IMR-90 (cell line): ENCODE measurements around the gene SMIM14. TPM values are rescaled to one million over a fixed set of nuclear protein-coding genes. Genes with fewer than 3 reads are reported as not detected.

Experiments used
- ATAC-seq: fragments of 200-7000 bp; cut with Tn5 transposase; 2 replicates; pipeline ENCODE4 v1.9.1; 2020; ENCODE audit warnings: low read depth, mild to moderate bottlenecking, moderate library complexity
- BruUV-seq: library from RNA; stranded (reverse); fragments of 400-500 nt; replicated peaks from 2 replicates; lab custom pipeline; 2021; lab: Mats Ljungman, UMichigan
- CTCF ChIA-PET: fragments of 300-600 bp; formaldehyde crosslinking; extraction: SDS; loops from one replicate; lab custom pipeline; 2021; ENCODE audit warnings: antibody characterized with exemption; lab: Yijun Ruan, JAX
- POLR2A ChIA-PET: fragments of 300-600 bp; sonication (Branson Sonifier 250); formaldehyde crosslinking; loops from one replicate; lab custom pipeline; 2022; ENCODE audit warnings: antibody characterized with exemption; ENCODE audit not compliant: unreplicated experiment; lab: Charles Lee
- DNase-seq: peaks from one replicate; pipeline ENCODE4 v3.0.0; 2013
- H2AFZ ChIP-seq: replicated peaks from 2 replicates; pipeline ENCODE3; 2013; ENCODE audit warnings: low read length, mild to moderate bottlenecking; ENCODE audit not compliant: poor library complexity
- H2AK5ac ChIP-seq: 2 replicates; pipeline ENCODE4 v1.6.1; 2013; ENCODE audit warnings: low read depth, low read length, inconsistent platforms
- H2AK9ac ChIP-seq: replicated peaks from 2 replicates; pipeline ENCODE3; 2013; ENCODE audit warnings: mild to moderate bottlenecking, low read depth, low read length, moderate library complexity; ENCODE audit not compliant: poor library complexity
- H2BK120ac ChIP-seq: 2 replicates; pipeline ENCODE4 v1.6.1; 2013; ENCODE audit warnings: low read depth, low read length, inconsistent platforms
- H2BK15ac ChIP-seq: 3 replicates; pipeline ENCODE4 v1.6.1; 2013; ENCODE audit warnings: low read depth, low read length, inconsistent platforms
- H2BK20ac ChIP-seq: 2 replicates; pipeline ENCODE4 v1.6.1; 2013; ENCODE audit warnings: low read depth, mild to moderate bottlenecking, inconsistent platforms, low read length, moderate library complexity
- H2BK5ac ChIP-seq: 2 replicates; pipeline ENCODE4 v1.6.1; 2013; ENCODE audit warnings: mild to moderate bottlenecking, low read depth, low read length, inconsistent platforms; ENCODE audit not compliant: poor library complexity, severe bottlenecking
- H3K14ac ChIP-seq: replicated peaks from 2 replicates; pipeline ENCODE4 v1.6.1; 2013; ENCODE audit warnings: low read depth, low read length, inconsistent platforms
- H3K18ac ChIP-seq: 2 replicates; pipeline ENCODE4 v1.6.1; 2013; ENCODE audit warnings: low read depth, low read length, control low read depth
- H3K23ac ChIP-seq: 2 replicates; pipeline ENCODE4 v1.6.1; 2013; ENCODE audit warnings: low read depth, low read length, inconsistent platforms
- H3K27ac ChIP-seq: 2 replicates; pipeline ENCODE4 v1.5.1; 2013; ENCODE audit warnings: mild to moderate bottlenecking, control low read depth, low read length; ENCODE audit not compliant: insufficient read depth
- H3K27me3 ChIP-seq: 2 replicates; pipeline ENCODE4 v1.6.1; 2013; ENCODE audit warnings: low read length; ENCODE audit not compliant: control insufficient read depth, insufficient read depth
- H3K36me3 ChIP-seq: 2 replicates; pipeline ENCODE4 v1.6.1; 2013; ENCODE audit warnings: low read length, mixed read lengths; ENCODE audit not compliant: control insufficient read depth, insufficient read depth
- H3K4ac ChIP-seq: 2 replicates; pipeline ENCODE4 v1.6.1; 2013; ENCODE audit warnings: low read depth, low read length, inconsistent platforms
- H3K4me1 ChIP-seq: 2 replicates; pipeline ENCODE4 v1.6.1; 2013; ENCODE audit warnings: low read length, mixed read lengths; ENCODE audit not compliant: control insufficient read depth, insufficient read depth
- H3K4me2 ChIP-seq: 2 replicates; pipeline ENCODE4 v1.6.1; 2013; ENCODE audit warnings: low read depth, mild to moderate bottlenecking, control low read depth, low read length, moderate library complexity
- H3K4me3 ChIP-seq: 2 replicates; pipeline ENCODE4 v1.5.1; 2013; ENCODE audit warnings: low read depth, mild to moderate bottlenecking, control low read depth, low read length, moderate library complexity; ENCODE audit not compliant: insufficient read depth
- H3K56ac ChIP-seq: 2 replicates; pipeline ENCODE4 v1.6.1; 2013; ENCODE audit warnings: low read length, inconsistent platforms; ENCODE audit not compliant: insufficient read depth; ENCODE audit errors: extremely low read depth
- H3K79me1 ChIP-seq, 2 experiments: 2 replicates each; pipeline ENCODE4 v1.6.1; 2013; ENCODE audit warnings: low read length in 2 of 2, inconsistent platforms in 1 of 2, low read depth in 1 of 2
- H3K9ac ChIP-seq: 2 replicates; pipeline ENCODE4 v1.6.1; 2013; ENCODE audit warnings: low read depth, low read length, control low read depth
- H3K9me1 ChIP-seq: 2 replicates; pipeline ENCODE4 v1.6.1; 2013; ENCODE audit warnings: low read length, inconsistent platforms; ENCODE audit not compliant: insufficient read depth
- H3K9me3 ChIP-seq: 2 replicates; pipeline ENCODE4 v1.6.1; 2013; ENCODE audit warnings: low read length; ENCODE audit not compliant: control insufficient read depth, insufficient read depth
- H4K20me1 ChIP-seq: 2 replicates; pipeline ENCODE4 v1.6.1; 2013; ENCODE audit warnings: low read length, inconsistent platforms; ENCODE audit not compliant: insufficient read depth
- H4K5ac ChIP-seq: 2 replicates; pipeline ENCODE4 v1.6.1; 2013; ENCODE audit warnings: mild to moderate bottlenecking, low read depth, low read length, control low read depth
- H4K8ac ChIP-seq, 2 experiments: 2 replicates each; pipeline ENCODE4 v1.6.1; 2013; ENCODE audit warnings: low read depth in 2 of 2, low read length in 2 of 2, control low read depth in 1 of 2, inconsistent platforms in 1 of 2
- H4K91ac ChIP-seq: 2 replicates; pipeline ENCODE4 v1.6.1; 2013; ENCODE audit warnings: low read depth, low read length, inconsistent platforms; ENCODE audit not compliant: insufficient read depth
- CEBPB ChIP-seq: IDR thresholded peaks from 2 replicates; pipeline ENCODE4 v1.6.1; 2012; ENCODE audit warnings: low read depth, low read length, improper control_type of control experiment
- WGBS, 2 experiments: methylation state at CpG; one replicate each; pipeline versions ENCODE4 v1.1.5 to v1.1.7; 2013; ENCODE audit warnings: missing lambda C conversion rate in 2 of 2; ENCODE audit not compliant: insufficient read length in 1 of 2; ENCODE audit errors: extremely low coverage in 2 of 2; 5-methylcytosine and 5-hydroxymethylcytosine counted together
- dilution Hi-C: fragments of 300-500 bp; cut with HindIII; formaldehyde crosslinking; loops from one replicate; pipeline ENCODE4 v1.14.3; 2018; ENCODE audit warnings: low sequenced_read_pairs; ENCODE audit not compliant: unreplicated experiment
- in situ Hi-C: fragments of 300-500 bp; cut with MboI; formaldehyde crosslinking; loops from 3 replicates; pipeline ENCODE4 v1.14.3; 2019; ENCODE audit warnings: low sequenced_read_pairs, inconsistent platforms, mixed read lengths
- intact Hi-C: fragments of 100-400 bp; cut with micrococcal nuclease; formaldehyde crosslinking; loops from 2 replicates; pipeline ENCODE4 v1.10.0; 2022
- polyA plus RNA-seq, 3 experiments: library from polyadenylated mRNA; depleted of rRNA; stranded (reverse); fragments of >200 nt; gene quantifications; 2 replicates each; pipeline ENCODE4 v1.2.3, GENCODE V29; 2012; ENCODE audit warnings: low replicate concordance in 1 of 3
- total RNA-seq: library from RNA; depleted of rRNA; stranded (reverse); fragments of >200 nt; gene quantifications from 2 replicates; pipeline ENCODE4 v1.2.3, GENCODE V29; 2012

SMIM14 gene
- total and polyA plus RNA-seq, 2 of the 4 experiments (the other 2 are of a cell fraction) = 15.6 to 20.9 TPM

DNA sequence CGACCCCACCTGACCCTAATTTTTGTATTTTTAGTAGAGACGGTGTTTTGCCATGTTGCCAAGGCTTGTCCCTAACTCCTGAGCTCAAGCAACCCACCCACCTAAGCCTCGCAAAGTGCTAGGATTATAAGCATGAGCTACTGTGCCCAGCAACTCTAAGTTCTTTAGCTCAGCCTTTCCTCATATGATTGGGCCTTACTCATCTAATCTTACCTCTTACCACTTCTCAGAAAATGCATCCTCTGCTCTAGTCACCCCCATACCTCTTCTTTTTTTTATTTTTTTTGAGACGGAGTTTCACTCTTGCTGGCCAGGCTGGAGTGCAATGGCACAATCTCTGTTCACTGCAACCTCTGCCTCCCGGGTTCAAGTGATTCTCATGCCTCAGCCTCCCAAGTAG lies 75.9 kb downstream of the SMIM14 start:
- peaks cover 9% of the 10 kb centered on the region for H3K36me3 ChIP-seq
- dilution Hi-C loops (no loop called here), intact Hi-C loops (no loop called here), in situ Hi-C loops (no loop called here)
- no peak overlapping the region for H3K56ac ChIP-seq
- ChIA-PET POLR2A (no interaction called here), CTCF (no interaction called here)
- no peaks in the 10 kb centered on the region for H3K27me3 ChIP-seq
- no peak overlapping the region for H4K5ac ChIP-seq
- ATAC-seq = no peak
- H2AK9ac ChIP-seq = no peak overlapping the region
- no peak overlapping the region for H2BK15ac ChIP-seq
- no peak overlapping the region for H4K91ac ChIP-seq
- H3K4me3 ChIP-seq = no peak overlapping the region
- no peak overlapping the region for H2AFZ ChIP-seq
- no peak overlapping the region for H3K27ac ChIP-seq
- H2BK20ac ChIP-seq = no peak overlapping the region
- peaks cover 3 to 4% of the 10 kb centered on the region in 2 experiments; a peak in 3 of 4 replicates for H3K79me1 ChIP-seq
- no peak overlapping the region for H3K18ac ChIP-seq
- BruUV-seq = no TSS peak
- no peak for TF ChIP-seq CEBPB
- H2BK120ac ChIP-seq = no peak overlapping the region
- no peak overlapping the region for H4K8ac ChIP-seq
- no peak overlapping the region for H3K4me2 ChIP-seq
- H2AK5ac ChIP-seq = no peak overlapping the region
- no peak overlapping the region for H2BK5ac ChIP-seq
- 83% methylated on average over 1 of the region's 5 CpGs; no CpG with 5 or more reads in 1 of the 2 experiments for WGBS, 2 experiments
- no peak overlapping the region for H3K4ac ChIP-seq
- H3K9ac ChIP-seq = no peak overlapping the region
- no peak overlapping the region for H3K14ac ChIP-seq
- H3K9me1 ChIP-seq = no peaks in the 10 kb centered on the region; the same call in 1 of the 2 replicates
- DNase-seq = no peak
- no peaks in the 10 kb centered on the region for H4K20me1 ChIP-seq
- H3K9me3 ChIP-seq = peaks cover 2% of the 10 kb centered on the region; the same call in 1 of the 2 replicates
- no peak overlapping the region for H3K23ac ChIP-seq
- H3K4me1 ChIP-seq = peaks cover 8% of the 10 kb centered on the region
